ENCODE results near the gene DOCK10.

GRCh38 chr2:225038231-225038523 lies 4.1 kb downstream of the DOCK10 start:
- TF ChIP-seq POLR2A (IDR thresholded peaks at IDR 0.05): no peak
- TF ChIP-seq, protein P1, sequence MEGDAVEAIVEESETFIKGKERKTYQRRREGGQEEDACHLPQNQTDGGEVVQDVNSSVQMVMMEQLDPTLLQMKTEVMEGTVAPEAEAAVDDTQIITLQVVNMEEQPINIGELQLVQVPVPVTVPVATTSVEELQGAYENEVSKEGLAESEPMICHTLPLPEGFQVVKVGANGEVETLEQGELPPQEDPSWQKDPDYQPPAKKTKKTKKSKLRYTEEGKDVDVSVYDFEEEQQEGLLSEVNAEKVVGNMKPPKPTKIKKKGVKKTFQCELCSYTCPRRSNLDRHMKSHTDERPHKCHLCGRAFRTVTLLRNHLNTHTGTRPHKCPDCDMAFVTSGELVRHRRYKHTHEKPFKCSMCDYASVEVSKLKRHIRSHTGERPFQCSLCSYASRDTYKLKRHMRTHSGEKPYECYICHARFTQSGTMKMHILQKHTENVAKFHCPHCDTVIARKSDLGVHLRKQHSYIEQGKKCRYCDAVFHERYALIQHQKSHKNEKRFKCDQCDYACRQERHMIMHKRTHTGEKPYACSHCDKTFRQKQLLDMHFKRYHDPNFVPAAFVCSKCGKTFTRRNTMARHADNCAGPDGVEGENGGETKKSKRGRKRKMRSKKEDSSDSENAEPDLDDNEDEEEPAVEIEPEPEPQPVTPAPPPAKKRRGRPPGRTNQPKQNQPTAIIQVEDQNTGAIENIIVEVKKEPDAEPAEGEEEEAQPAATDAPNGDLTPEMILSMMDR (IDR thresholded peaks at IDR 0.05): no peak

Data from testis (tissue), 2 donors.